NCI-H2081 (cell line): ENCODE results near the gene PHF8.

Experiments
- DNase-seq, 2 experiments: peaks; one replicate each; lab custom pipeline; 2025; lab: John Stamatoyannopoulos, UW

Gene PHF8

DNA sequence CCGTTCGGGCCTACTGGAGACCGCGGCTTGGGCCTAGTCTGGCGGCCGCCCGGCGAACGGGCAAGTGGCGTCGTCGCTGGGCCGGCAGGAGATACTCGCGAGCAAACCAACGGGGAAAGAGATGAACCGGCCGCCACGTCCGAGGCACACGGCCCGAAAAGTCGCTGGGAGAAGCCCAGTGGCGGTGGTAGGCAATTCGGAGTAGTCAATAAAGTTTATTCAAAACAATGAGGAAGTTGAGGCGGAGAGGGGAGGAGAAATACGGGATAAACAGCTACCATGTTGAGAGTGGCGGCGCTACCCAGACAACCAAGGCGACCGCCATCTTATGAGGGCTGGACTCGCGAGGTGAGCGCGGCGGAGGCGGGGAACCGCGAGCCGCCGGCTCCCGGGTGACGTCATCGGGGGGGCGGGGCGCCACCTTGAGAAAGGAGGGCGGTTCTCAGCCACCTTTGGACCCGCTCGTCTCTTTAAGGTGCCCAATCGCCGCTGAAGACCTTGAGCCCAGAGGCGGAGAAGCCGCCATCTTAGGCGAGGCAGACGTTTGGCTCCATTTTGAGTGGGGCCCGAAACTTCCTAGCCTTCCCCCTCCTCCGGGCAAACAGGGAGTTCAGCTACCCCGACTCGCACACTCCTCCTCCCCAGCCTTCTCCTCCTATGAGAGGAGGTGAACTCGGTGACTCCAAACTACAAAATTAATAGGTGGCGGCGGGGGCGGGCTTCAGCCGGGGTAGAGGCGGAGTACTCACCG, at the start of gene PHF8:
Gene PHF8, minus strand, starts transcription at position 348 of the 751 bp plus-strand sequence. CDS start 1,745 bp downstream, outside the sequence.
- DNase-seq, result peak; percentile 92 to 95

DNA sequence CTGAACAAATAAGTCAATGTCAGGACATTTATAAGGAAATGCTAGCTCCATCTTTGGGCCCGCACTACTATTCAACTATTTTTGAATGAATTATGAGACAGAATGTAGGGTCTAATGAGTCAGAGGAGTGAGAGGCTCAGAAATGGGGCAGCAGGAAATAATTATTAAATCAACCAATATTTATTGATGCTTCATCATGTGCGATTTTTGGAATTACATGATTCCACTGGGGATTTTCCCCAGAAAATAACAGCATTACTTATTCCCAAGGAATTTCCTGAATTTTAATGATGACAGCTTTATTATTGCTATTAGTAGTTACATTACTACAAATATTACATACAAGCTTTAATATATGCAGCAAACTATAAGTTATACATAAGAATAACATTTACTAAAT, 49.3 kb upstream of the PHF8 start:
- no peak for DNase-seq

DNA sequence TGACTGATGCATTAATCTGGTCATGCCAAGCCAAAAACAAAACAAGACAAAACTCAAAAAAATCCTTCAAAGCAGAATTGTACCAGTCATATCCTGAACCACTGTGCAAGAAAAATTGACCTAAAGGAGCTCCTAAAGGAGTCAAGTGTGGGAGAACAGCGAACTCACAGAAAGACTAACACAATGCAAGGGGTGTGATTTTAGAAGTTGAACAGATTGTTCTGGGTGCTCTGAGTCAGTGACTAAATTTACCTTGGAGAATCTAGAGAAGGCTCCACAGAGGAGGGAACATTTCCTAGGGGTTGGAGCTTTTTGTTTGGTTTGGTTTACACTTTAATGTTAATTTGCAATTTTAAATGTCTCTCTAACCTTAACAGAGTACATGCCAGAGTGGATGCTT, 48.9 kb upstream of the PHF8 start:
- no peak for DNase-seq

GRCh38 chrX:54090880-54091279, 46.6 kb upstream of the PHF8 start:
- no peak for DNase-seq

DNA sequence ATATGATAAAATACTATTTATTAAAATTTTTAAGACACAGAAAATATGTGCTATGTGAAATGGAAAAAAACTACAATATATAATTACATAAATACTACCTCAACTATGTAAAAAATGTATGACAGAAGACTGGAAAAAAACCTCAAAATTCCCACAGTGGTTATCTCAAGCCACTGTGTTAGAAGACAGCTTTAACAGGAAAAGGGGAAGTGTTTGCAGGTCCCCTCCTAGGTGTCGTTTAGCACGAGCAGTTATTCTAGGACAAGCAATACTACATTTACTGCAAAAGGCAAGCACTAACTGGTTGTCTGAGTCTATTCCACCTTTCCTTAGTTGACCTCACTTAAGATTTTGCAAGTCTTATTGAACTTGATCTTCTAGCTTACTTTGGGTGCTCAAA, 44.9 kb upstream of the PHF8 start:
- no peak for DNase-seq

- DNase-seq, result no peak
Measured at GRCh38 chrX:54087661-54088060, 43.4 kb upstream of the PHF8 start.

DNA sequence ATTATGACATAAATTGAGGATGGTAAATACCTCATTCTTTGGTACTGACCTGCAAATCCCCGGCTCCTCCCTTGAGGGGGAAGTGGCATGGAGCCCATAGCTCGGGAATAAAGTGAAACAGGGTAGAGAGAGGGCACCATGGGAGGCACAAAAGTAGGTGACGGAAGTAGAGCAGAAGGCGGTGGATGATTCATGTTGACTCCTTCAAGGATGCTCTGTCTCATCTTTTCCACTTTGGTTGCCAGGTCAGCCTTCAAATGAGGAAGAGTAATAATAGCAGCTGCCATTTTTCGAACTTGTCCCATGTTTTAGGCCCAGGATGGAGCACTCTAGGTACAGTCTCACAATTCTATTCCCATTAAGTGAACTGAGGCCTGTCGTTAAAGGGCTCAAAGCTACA, 41.4 kb upstream of the PHF8 start:
- no peak for DNase-seq

- no peak for DNase-seq
Measured at GRCh38 chrX:54076903-54077302, 32.6 kb upstream of the PHF8 start.

DNA sequence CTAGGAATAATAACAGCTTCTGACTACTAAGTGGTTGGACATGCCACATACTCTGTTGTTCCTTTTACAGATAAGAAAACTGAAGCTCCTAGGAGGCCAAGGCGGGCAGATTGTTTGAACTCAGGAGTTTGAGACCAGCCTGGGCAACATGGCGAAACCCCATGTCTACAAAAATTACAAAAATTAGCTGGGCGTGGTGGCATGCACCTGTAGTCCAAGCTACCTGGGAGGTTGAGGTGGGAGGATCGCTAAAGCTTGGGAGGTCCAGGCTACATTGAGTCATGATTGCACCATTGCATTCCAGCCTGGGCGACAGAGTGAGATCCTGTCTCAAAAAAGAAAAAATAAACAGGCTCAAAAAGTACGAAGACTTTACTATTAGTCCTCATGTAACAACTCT, 30.6 kb upstream of the PHF8 start:
- no peak for DNase-seq

- no peak for DNase-seq
Measured at GRCh38 chrX:54067766-54068165, 23.5 kb upstream of the PHF8 start.

- DNase-seq, result no peak
Measured at GRCh38 chrX:54066841-54067240, 22.6 kb upstream of the PHF8 start.

- DNase-seq, result no peak
Measured at GRCh38 chrX:54064564-54064963, 20.3 kb upstream of the PHF8 start.

- DNase-seq, result no peak
Measured at GRCh38 chrX:54063361-54063760, 19.1 kb upstream of the PHF8 start.

DNA sequence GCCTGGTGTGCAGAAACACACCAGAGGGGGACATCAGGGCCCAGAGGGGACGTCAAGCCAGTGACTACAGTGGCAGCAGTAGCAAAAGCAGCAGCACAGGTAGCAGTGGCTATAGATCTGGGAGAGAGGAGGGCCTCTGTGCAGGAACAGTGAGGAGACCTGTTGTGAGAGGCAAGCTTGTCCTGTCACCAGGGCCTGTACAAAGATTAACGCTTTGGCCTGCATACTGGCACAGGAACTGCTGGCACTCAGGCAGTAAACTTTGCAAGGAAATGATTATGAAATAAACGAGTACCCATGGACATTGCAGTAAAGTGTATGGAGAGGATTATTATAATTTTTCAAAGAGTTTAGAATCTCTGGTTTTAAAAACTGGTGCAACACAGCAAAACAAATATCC, 5.5 kb upstream of the PHF8 start:
- DNase-seq, result no peak

DNA sequence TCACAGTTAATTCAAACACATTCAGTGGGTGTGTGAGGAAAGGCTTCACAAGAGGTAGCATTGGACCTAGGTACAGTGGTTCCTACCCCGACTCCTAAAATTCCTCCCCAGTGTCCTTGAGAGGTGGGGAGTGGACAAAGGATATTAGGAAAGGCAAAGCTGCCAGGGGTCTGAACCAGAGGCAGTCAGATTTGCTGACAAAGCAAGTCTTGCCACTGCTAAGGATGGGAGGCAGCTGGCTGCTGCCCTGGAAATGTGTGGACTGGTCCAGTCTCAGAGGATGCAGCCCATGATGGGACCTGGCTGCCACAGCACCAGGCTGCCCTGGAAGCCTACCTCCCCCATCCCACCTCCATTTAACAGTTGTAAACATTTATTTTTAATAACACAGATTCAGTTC, 4.1 kb upstream of the PHF8 start:
- no peak for DNase-seq

- DNase-seq, result peak; percentile 6 to 62
Measured at GRCh38 chrX:54045563-54046228, 1.4 kb upstream of the PHF8 start.

GRCh38 chrX:54044877-54045338, 635 bp upstream of the PHF8 start:
- DNase-seq, result peak; percentile 49 to 65

- peak; percentile 38 to 62 for DNase-seq
Measured at GRCh38 chrX:54043541-54044125, 640 bp downstream of the PHF8 start.

DNA sequence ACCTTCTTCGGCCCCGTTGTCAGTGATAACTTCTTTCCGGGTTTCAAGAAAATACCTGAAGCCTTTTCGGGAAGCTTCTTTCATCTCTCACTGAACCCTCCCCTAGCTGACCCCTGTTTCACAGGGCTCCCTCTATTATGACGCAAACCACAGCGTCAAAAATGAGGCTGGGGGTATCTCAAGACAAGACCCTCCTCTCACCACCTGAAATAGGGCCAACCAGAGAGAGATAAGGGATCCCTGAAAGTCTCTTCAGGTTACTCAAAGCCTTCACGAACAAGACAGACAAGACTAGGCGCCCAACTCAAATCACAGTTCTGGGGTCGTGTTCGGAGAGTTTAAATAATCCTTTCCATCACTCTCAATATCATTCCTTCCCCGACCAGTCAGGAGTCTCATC, 1.2 kb downstream of the PHF8 start:
- no peak for DNase-seq

- DNase-seq, result peak; percentile 47 to 54
Measured at GRCh38 chrX:54042609-54043021, 1.7 kb downstream of the PHF8 start.

DNA sequence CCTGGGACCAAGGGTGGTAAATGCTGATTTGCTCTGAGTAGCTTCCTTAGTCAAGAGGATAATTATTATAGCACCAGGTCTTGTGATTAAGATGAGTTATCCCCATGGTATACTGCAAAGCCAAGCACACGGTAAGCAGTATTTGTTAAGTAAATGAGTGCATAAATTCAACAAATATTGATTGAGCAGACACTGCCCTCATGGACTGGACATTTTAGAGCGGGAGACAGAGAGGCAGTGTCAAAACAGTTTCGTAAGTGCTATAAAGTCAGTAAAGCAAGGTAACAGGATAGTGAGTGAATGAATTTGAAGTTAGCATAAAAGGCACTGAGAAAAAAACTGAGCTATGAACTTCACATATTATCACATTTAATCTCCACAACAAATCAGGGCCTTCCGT, 13.9 kb downstream of the PHF8 start:
- peak; percentile 19 to 73 for DNase-seq

DNA sequence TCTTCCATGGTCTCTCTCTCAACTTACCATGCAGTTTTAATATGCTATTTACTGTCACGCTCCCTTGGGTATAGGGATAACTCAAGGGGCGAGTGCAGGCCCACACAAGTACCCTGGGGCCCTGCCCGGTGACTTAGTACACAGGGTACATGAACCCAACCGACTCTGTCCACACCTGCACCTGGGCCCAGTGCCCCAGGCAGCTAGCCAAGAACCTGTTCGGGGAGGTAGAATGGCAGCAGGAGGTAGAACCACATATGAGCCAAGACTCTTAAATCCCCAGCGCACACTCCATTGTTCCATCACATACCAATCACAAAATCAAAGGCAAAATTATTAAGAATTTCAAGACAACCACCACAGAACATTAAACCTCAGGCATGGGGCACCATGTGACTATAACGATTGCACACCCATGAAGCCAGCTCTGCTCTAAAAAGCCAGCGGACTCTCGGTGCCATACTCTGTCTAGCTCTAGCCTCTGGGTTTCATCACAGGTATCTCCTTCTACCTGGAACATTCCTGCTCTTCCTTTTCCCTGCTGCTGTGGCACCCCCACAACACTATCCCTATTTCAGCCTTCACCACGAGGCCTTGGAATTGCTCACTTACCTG, 14.6 kb downstream of the PHF8 start:
- peak; percentile 48 to 81 for DNase-seq

DNA sequence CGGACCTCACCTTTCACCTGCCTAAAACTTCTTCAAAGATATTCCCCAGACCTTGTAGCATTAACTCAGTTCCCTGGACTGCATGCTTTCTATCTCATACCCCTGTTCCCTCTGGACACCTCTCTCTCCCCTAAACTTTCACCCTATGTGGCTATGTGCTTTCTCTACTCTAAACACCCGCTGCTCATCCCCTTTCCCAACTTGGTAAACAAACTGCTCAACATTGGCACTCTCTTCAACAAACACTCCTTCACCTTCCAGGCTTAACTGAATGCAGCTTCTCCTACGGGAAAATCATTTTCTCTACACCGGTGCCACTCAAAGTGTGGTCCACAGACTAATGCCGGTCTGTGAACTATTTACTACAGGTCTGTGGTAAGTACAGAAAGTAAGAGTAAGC, 19.9 kb downstream of the PHF8 start:
- DNase-seq, result no peak
